Motor neuron (in vitro differentiated cells): ENCODE results near the gene DNAJB11. TPM values are rescaled to one million over a fixed set of nuclear protein-coding genes. Genes with fewer than 3 reads are reported as not detected.

Experiments used
- ATAC-seq, 8 experiments: fragments of 200-7000 bp; cut with Tn5 transposase; replicated peaks in 6 of 8; 2 replicates each; pipeline ENCODE4 v1.8.0; 2021; ENCODE audit warnings: mild to moderate bottlenecking in 8 of 8, moderate library complexity in 8 of 8
- H3K27ac ChIP-seq, 2 donors: fragments of 250-450 bp; sonication (Bioruptor Pico); 2 replicates each; pipeline ENCODE4 v1.9.0; 2021; ENCODE audit warnings: antibody characterized with exemption in 2 of 2, mild to moderate bottlenecking in 2 of 2, moderate library complexity in 1 of 2
- H3K4me1 ChIP-seq, 2 donors: fragments of 250-450 bp; sonication (Bioruptor Pico); replicated peaks in 1 of 2; 2 replicates each; pipeline ENCODE4 v1.6.1; 2021; ENCODE audit warnings: antibody characterized with exemption in 2 of 2, mild to moderate bottlenecking in 2 of 2, moderate library complexity in 1 of 2
- H3K4me3 ChIP-seq, 5 donors: fragments of 250-450 bp; sonication (Bioruptor Pico); 2 replicates each; pipeline ENCODE4 v1.9.0; 2021; ENCODE audit warnings: antibody characterized with exemption in 5 of 5, mild to moderate bottlenecking in 5 of 5, moderate library complexity in 4 of 5
- WGBS, 10 experiments: fragments of 450-650 bp; shearing (Covaris generic); methylation state at CpG; one replicate each; pipeline ENCODE4 v1.0.0; 2022; 5-methylcytosine and 5-hydroxymethylcytosine counted together
- in situ Hi-C, 9 experiments: fragments of 400-800 bp; cut with MboI; loops; one replicate each; pipeline ENCODE4 v1.15.0; 2021; ENCODE audit warnings: low sequenced_read_pairs in 9 of 9, low pct_unique_long_range_greater_than_20kb in 2 of 9; ENCODE audit not compliant: unreplicated experiment in 9 of 9
- total RNA-seq, 8 experiments: library from RNA; unstranded; fragments of 300-600 nt; gene quantifications; 2 replicates each; pipeline versions ENCODE4 v1.2.3 to v1.2.4, GENCODE V29; 2022

DNAJB11 gene
- total RNA-seq, 8 experiments from 2014 or later = 45.3 to 94.0 (median 72.5) TPM

- Histone ChIP-seq H3K4me1 (no peaks in the 10 kb centered on the region), H3K27ac (no peak overlapping the region), H3K4me3 (no peak overlapping the region)
- 30 to 60% (median 43%) methylated on average over 2 to 3 of the region's 3 CpGs; no CpG with 5 or more reads in 1 of the 10 experiments for WGBS, 10 experiments
- in situ Hi-C loops = loop anchor here in 1 of 9 experiments (25.0 kb wide), 1 partner anchor 198 kb away; the partner anchor contains the start of gene EIF4A2
- peak in 2 of 8 experiments; percentile 45 to 52 for ATAC-seq
Observed at GRCh38 chr3:186589121-186589520, 18.6 kb downstream of the DNAJB11 start.

GRCh38 chr3:186589856-186590579 lies 19.5 kb downstream of the DNAJB11 start:
- Histone ChIP-seq H3K4me3 (no peak overlapping the region), H3K27ac (no peak overlapping the region), H3K4me1 (no peaks in the 10 kb centered on the region)
- ATAC-seq = no peak
- in situ Hi-C loops = loop anchor here in 1 of 9 experiments (25.0 kb wide), 1 partner anchor 197 kb away; the partner anchor contains the start of gene EIF4A2
- WGBS, 10 experiments = 13 to 100% (median 69%) methylated on average over 1 to 5 of the region's 5 CpGs

DNA sequence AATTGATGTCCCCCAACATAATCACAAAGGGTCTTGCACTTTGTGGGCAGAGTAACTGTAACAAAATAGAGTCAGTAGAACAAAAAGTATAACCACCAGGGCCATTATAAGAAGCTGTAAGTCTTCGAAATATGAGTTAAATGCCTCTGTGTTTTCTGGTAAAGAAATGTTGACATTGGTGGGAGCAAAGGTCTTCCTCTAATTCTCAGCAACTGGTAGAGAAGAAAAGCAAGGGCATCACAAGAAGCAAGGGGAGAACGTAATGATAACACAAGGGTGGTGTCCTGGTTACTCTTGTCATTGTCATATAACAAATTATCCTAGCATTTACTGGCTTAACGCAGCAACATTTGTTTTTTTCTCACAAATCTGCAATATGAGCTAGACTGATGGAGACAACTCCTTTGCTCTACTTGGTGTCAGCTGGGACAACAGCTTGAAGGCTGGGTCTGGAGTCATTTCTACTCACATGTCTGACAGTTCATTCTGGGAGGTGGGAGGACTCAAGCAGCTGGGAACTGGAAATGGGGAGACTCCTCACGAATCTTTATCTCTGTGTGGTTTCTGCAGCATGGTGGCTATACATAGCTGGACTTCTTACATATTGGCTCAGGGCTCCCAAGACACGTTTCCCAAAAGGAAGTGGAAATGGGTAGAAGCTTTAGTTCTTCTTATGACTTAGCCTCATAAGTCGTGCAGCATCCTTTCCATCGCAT lies 20.2 kb downstream of the DNAJB11 start:
- Histone ChIP-seq H3K4me3 (no peak overlapping the region), H3K4me1 (no peaks in the 10 kb centered on the region), H3K27ac (no peak overlapping the region)
- no peak for ATAC-seq
- 20 to 93% (median 74%) methylated on average over 1 to 7 of the region's 7 CpGs for WGBS, 10 experiments
- in situ Hi-C loops = loop anchor here in 1 of 9 experiments (25.0 kb wide), 1 partner anchor 197 kb away; the partner anchor contains the start of gene EIF4A2

DNA sequence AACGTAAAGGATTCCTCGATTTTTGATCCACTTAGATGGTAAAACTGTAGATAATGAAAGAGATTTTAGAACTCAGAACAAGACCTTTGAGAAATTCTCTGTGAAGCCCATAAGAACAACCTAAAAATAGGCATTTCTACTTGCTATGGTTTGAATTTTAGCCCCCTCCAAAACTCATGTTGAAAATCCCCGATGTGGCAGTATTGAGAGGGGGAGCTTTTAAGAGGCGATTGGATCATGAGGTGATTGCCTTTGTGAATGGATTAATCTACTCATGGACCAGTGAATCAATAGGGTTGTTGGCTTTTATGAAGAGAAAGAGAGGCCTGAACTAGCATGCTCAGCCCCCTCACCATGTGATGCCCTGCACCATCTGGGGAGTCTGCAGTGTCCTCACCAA lies 22.2 kb downstream of the DNAJB11 start:
- ATAC-seq = no peak
- 44 to 100% (median 92%) methylated on average over 1 to 4 of the region's 4 CpGs for WGBS, 10 experiments
- Histone ChIP-seq H3K27ac (no peak overlapping the region), H3K4me3 (no peak overlapping the region), H3K4me1 (no peaks in the 10 kb centered on the region)
- in situ Hi-C loops = loop anchor here in 1 of 9 experiments (25.0 kb wide), 1 partner anchor 195 kb away; the partner anchor contains the start of gene EIF4A2

- in situ Hi-C loops = loop anchor here in 1 of 9 experiments (25.0 kb wide), 1 partner anchor 193 kb away; the partner anchor contains the start of gene EIF4A2
- Histone ChIP-seq H3K4me3 (no peak overlapping the region), H3K4me1 (peaks cover 0 to 3% of the 10 kb centered on the region in 2 donors), H3K27ac (no peak overlapping the region)
- ATAC-seq = no peak
- WGBS, 10 experiments = 71 to 100% (median 95%) methylated on average over 2 to 3 of the region's 3 CpGs; no CpG with 5 or more reads in 2 of the 10 experiments
Observed at GRCh38 chr3:186593862-186594261, 23.3 kb downstream of the DNAJB11 start.

- 40 to 100% (median 83%) methylated on average over 1 to 6 of the region's 6 CpGs; no CpG with 5 or more reads in 1 of the 10 experiments for WGBS, 10 experiments
- Histone ChIP-seq H3K27ac (no peak overlapping the region), H3K4me3 (no peak overlapping the region), H3K4me1 (peaks cover 5 to 9% of the 10 kb centered on the region in 2 donors)
- no peak for ATAC-seq
- in situ Hi-C loops = loop anchor here in 1 of 9 experiments (25.0 kb wide), 1 partner anchor 193 kb away; the partner anchor contains the start of gene EIF4A2
Observed at GRCh38 chr3:186594591-186595113, 24.1 kb downstream of the DNAJB11 start.

- Histone ChIP-seq H3K27ac (no peak overlapping the region), H3K4me3 (no peak overlapping the region), H3K4me1 (peaks cover 5 to 12% of the 10 kb centered on the region in 2 donors)
- in situ Hi-C loops = loop anchor here in 1 of 9 experiments (25.0 kb wide), 1 partner anchor 191 kb away; the partner anchor contains the start of gene EIF4A2
- 19 to 90% (median 66%) methylated on average over 2 to 11 of the region's 17 CpGs for WGBS, 10 experiments
- peak in 5 of 8 experiments; percentile 24 to 51 (median 37) for ATAC-seq
Observed at GRCh38 chr3:186596568-186597287, 26.2 kb downstream of the DNAJB11 start.

DNA sequence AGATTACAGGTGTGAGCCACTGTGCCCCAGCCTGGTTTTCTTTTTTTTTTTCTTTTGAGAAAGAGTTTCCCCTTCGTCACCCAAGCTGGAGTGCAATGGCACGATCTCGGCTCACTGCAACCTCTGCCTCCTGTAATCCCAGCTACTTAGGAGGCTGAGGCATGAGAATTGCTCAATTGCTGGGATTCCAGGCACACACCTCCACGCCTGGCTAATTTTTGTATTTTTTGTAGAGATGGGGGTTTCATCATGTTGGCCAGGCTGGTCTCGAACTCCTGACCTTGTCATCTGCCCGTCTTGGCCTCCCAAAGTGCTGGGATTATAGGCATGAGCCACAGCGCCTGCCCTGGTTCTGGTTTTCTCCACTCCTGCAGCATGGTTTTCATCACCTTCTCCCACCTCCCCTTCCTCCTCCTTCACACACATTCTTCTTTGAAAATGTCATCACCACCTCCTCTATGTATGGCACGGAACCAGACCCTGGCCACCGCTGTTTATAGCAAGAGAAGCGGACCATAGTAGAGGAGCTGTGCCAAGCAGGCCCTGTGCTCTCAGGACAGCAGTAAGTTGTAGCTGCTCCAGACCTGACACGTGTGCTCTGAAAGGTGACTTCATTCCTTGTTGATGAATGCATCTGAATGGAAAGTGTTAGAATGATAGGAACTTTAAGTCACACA lies 27.7 kb downstream of the DNAJB11 start:
- peaks cover 5 to 12% of the 10 kb centered on the region in 2 donors for H3K4me1 ChIP-seq

DNA sequence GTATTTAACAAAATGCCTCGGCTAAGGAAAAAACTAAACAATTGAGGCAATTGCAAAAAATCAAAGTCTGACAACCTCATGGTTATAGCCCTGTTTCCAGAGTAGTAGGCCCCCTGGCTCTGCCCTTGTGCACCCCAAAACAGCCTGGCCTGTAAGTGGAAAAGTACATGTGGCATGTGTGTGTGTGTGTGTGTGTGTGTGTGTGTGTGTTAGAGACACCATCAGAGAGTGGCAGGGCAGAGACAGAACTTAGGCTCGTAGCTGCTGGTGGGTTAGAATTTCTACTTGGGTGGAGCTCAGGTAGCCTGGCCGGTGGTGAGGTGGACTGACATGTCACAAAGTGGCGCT lies 28.2 kb downstream of the DNAJB11 start:
- in situ Hi-C loops = loop anchor here in 1 of 9 experiments (25.0 kb wide), 1 partner anchor 189 kb away; the partner anchor contains the start of gene EIF4A2
- 0 to 86% (median 68%) methylated on average over 1 to 3 of the region's 4 CpGs; no CpG with 5 or more reads in 3 of the 10 experiments for WGBS, 10 experiments
- H3K27ac ChIP-seq = no peak overlapping the region
- H3K4me1 ChIP-seq = peaks cover 5 to 12% of the 10 kb centered on the region in 2 donors
- no peak overlapping the region for H3K4me3 ChIP-seq
- ATAC-seq = no peak

More for the DNA sequence above, 27.7 kb downstream of the DNAJB11 start:
- in situ Hi-C loops = loop anchor here in 1 of 9 experiments (25.0 kb wide), 1 partner anchor 189 kb away; the partner anchor contains the start of gene EIF4A2
- H3K4me3 ChIP-seq = no peak overlapping the region
- 0 to 100% (median 83%) methylated on average over 1 to 5 of the region's 11 CpGs; no CpG with 5 or more reads in 3 of the 10 experiments for WGBS, 10 experiments
- H3K27ac ChIP-seq = no peak overlapping the region
- ATAC-seq = no peak

DNA sequence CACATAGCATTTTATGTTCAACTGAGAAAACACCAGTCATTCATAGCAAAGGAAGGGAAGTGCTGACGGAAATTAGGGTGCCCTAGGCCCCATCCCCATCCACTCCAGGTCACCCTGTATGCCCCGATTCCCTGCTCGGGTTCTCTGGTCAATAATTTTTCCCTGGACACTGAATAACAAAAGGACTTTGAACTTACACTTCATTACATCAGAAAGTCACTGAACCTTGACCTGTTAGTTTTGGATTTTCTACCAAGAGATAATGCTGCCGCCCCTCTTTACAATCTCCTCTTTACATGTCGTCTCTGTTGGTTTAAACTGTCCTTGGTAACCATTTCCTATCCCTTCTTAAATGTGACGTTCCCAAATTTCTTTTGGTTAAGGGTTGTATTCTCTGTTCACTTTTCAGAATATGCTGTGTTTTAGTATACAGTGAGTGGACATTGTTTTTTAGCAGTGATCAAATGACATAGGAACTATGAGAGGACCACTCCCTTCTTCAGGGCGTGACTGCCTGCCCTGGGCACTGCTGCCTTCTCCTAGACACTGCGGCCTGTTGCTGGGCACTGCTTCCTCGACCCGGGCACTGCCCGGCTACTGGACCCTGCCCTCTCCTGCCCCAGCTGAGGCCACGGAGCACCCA lies 28.7 kb downstream of the DNAJB11 start:
- 36 to 89% (median 55%) methylated on average over 1 to 7 of the region's 12 CpGs; no CpG with 5 or more reads in 1 of the 10 experiments for WGBS, 10 experiments
- H3K4me3 ChIP-seq = no peak overlapping the region
- peak in 2 of 8 experiments; percentile 27 to 37 for ATAC-seq
- in situ Hi-C loops = loop anchor here in 1 of 9 experiments (25.0 kb wide), 1 partner anchor 188 kb away; the partner anchor contains the start of gene EIF4A2
- H3K27ac ChIP-seq = no peak overlapping the region
- peaks cover 5 to 12% of the 10 kb centered on the region in 2 donors for H3K4me1 ChIP-seq

GRCh38 chr3:186599785-186600166 lies 29.3 kb downstream of the DNAJB11 start:
- 86 to 100% (median 100%) methylated on average over 1 to 2 of the region's 2 CpGs; no CpG with 5 or more reads in 5 of the 10 experiments for WGBS, 10 experiments
- in situ Hi-C loops = loop anchor here in 2 of 9 experiments (25.0 kb wide), 2 partner anchors 188 to 213 kb away; partner anchors contain the start of genes EIF4A2 (in 1 of the 2) and RFC4 (in 1 of the 2)
- Histone ChIP-seq H3K4me1 (peaks cover 5 to 12% of the 10 kb centered on the region in 2 donors), H3K27ac (no peak overlapping the region), H3K4me3 (no peak overlapping the region)
- ATAC-seq = no peak
